ENCODE results near the gene CRYGN. TPM values are rescaled to one million over a fixed set of nuclear protein-coding genes. Genes with fewer than 3 reads are reported as not detected.

Gene CRYGN
- total RNA-seq, 3 donors from 2014 or later = 0.51 TPM; not detected in 2

DNA sequence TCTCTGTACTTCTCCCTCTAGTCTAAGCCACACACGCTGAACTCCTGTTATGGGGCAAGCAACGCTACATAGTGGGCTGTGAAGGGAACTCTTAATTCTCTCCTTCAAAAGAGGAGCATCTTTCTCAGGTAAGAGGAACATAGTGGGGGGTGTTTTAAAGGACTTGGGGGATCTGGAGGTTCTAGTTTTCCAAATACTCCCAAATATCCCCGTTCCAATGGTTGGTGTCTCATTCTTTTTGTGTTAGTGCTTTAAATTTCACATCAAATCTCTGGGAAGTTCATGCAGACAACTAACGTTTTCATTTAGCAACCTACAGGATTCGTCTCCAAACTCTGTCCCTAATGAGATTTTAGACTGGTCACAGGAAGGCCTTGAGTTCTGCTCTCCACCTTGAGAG is 17.7 kb downstream of the CRYGN start:
- peaks cover 5% of the 10 kb centered on the region for H3K9me3 ChIP-seq
- H3K4me1 ChIP-seq (ENCODE audit: low read depth) = peaks cover 4% of the 10 kb centered on the region
- H3K36me3 ChIP-seq (ENCODE audit: low read depth) = no peaks in the 10 kb centered on the region
- TF ChIP-seq, protein P1, sequence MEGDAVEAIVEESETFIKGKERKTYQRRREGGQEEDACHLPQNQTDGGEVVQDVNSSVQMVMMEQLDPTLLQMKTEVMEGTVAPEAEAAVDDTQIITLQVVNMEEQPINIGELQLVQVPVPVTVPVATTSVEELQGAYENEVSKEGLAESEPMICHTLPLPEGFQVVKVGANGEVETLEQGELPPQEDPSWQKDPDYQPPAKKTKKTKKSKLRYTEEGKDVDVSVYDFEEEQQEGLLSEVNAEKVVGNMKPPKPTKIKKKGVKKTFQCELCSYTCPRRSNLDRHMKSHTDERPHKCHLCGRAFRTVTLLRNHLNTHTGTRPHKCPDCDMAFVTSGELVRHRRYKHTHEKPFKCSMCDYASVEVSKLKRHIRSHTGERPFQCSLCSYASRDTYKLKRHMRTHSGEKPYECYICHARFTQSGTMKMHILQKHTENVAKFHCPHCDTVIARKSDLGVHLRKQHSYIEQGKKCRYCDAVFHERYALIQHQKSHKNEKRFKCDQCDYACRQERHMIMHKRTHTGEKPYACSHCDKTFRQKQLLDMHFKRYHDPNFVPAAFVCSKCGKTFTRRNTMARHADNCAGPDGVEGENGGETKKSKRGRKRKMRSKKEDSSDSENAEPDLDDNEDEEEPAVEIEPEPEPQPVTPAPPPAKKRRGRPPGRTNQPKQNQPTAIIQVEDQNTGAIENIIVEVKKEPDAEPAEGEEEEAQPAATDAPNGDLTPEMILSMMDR (IDR thresholded peaks at IDR 0.05) = no peak
- ATAC-seq (no peak), DNase-seq (no peak)
- intact Hi-C loops (cut with DNase I, micrococcal nuclease) = no loop called here
- no peak overlapping the region for H3K4me3 ChIP-seq

DNA sequence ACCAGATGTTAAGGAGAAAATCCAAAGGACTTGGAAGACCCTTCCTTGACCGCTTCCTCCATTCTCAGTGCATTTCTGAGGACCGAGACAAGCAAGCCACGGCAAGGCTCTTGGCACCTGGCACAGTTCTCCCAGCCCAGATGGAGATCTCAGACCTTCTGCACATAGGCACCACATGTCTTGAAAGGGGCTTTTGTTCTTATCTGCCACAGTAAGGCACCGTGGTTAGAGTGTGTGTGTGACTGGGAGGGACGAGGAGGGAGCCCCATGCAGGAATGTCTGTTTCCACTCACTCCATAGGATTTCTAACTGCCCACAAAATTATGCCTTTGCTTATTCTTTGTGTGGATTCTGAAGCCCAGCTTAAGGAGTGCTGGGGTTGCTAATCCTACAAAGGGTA is 19.8 kb downstream of the CRYGN start:
- Histone ChIP-seq H3K36me3 (ENCODE audit: low read depth) (no peaks in the 10 kb centered on the region), H3K4me1 (ENCODE audit: low read depth) (no peaks in the 10 kb centered on the region), H3K9me3 (peaks cover 5% of the 10 kb centered on the region), H3K4me3 (no peak overlapping the region)
- TF ChIP-seq, protein P1 (IDR thresholded peaks at IDR 0.05) = no peak
- intact Hi-C loops (cut with DNase I, micrococcal nuclease) = no loop called here
- ATAC-seq (no peak), DNase-seq (no peak)

DNA sequence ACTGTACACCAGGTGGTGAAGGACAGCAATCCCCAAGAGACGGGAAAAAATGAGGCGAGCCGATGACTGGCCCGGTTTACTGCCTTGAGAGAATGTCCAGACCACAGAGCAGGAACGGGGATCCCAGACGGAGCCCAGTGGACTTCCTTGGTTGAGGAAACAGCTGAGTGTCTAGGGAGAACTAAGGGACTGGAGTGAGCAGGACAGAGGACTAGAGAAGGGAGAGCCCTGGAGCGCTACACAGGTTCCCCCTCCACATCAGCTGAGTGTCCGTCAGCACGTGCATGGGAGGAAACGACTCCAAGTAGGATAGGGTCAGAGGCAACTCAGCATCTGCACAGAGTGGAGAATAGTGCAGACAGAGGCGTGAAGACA is 23.0 kb downstream of the CRYGN start:
- Histone ChIP-seq H3K36me3 (ENCODE audit: low read depth) (no peaks in the 10 kb centered on the region), H3K4me1 (ENCODE audit: low read depth) (no peaks in the 10 kb centered on the region), H3K4me3 (no peak overlapping the region), H3K9me3 (peaks cover 4% of the 10 kb centered on the region)
- TF ChIP-seq, protein P1 (IDR thresholded peaks at IDR 0.05) = no peak
- intact Hi-C loops (cut with DNase I, micrococcal nuclease) = no loop called here
- ATAC-seq = no peak
- DNase-seq = no peak

DNA sequence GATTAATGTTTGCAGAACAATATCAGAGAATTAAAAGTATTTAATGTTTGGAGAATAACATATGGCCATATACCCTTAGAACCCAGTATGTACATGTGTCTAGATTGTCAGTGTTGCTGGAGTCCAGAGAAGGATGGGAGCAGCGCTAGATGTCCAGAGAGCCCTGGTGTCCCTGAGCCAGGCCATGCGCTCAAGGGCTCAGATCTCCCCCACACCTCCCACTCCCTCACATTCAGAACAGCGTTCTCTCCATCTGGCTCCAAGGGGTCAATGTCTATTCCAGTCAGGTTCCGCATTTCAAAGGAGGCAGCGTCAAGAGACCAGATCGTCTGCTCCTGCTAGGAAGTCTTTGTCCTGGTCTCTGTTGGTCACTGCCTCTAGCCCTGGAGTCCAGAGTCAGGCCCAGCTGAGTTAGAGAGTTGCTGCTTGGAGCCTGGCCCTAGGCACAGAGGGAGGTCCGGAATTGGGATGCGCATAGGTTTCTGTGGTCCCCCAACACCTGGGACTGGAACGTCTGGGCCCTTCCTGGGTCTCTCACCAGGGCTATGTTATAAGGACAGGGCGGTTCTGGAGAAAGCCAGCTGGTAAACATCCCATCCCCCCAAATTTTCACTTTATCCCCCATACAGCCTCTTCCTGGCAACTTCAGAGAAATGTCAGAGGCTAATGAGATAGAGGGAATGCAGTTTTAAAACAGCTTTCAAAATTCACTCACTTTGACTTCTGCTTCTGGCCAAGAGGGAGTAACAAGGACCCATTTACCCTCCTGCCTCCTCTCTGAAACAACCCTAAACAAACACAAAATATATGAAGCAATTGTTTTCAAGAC is 23.6 kb downstream of the CRYGN start:
- DNase-seq (no peak), ATAC-seq (no peak)
- TF ChIP-seq, protein P1 (IDR thresholded peaks at IDR 0.05) = no peak
- Histone ChIP-seq H3K4me1 (ENCODE audit: low read depth) (no peaks in the 10 kb centered on the region), H3K4me3 (no peak overlapping the region), H3K36me3 (ENCODE audit: low read depth) (no peaks in the 10 kb centered on the region), H3K9me3 (peaks cover 3% of the 10 kb centered on the region)
- intact Hi-C loops (cut with DNase I, micrococcal nuclease) = no loop called here

DNA sequence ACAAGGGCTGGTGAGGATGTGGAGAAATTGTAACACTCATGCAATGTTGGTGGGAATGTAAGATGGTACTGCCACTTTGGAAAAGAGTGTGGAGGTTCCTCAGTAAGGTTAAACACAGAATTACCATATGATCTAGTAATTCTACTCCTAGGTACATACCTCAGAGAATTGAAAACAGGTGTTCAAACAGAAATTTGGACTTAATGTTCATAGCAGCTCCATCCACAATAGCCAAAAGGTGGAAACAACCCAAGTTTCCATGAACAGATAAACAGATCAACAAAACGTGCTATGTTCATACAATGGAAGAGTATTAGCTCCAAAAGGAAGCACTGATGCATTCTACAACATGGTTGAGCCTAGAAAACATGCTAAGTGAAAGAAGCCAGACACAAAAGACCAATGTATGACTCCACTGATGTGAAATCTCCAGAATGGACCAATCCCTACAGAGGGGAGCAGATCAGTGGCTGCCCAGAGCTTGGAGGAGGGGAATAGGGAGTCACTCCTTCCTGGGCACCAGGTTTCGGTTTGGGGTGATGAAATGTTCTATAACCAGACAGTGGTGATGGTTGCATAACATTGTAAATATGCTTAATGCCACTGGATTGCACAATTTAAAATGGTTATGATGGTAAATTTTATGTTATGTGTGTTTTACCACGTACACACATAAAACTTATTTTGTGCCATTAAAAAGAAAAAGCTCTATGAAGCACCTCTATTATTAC is 24.4 kb downstream of the CRYGN start:
- Histone ChIP-seq H3K9me3 (peaks cover 3% of the 10 kb centered on the region), H3K4me1 (ENCODE audit: low read depth) (no peaks in the 10 kb centered on the region), H3K36me3 (ENCODE audit: low read depth) (no peaks in the 10 kb centered on the region), H3K4me3 (no peak overlapping the region)
- intact Hi-C loops (cut with DNase I, micrococcal nuclease) = no loop called here
- no peak for DNase-seq
- TF ChIP-seq, protein P1 (IDR thresholded peaks at IDR 0.05) = no peak
- ATAC-seq = peak; percentile 38
